PC-3 (cell line): ENCODE measurements around the gene CLCN4.

ENCODE experiments used
- CTCF ChIP-seq: fragments of 300-600 bp; sonication (generic); conservative IDR thresholded peaks from 2 replicates; pipeline ENCODE4 v1.5.1; 2017; ENCODE audit warnings: antibody characterized with exemption, low read depth, mild to moderate bottlenecking, low read length
- EZH2 ChIP-seq: fragments of 300-600 bp; sonication (generic); IDR thresholded peaks from one replicate; pipeline ENCODE4 v1.6.1; 2017; ENCODE audit warnings: antibody characterized with exemption, mild to moderate bottlenecking, low read length; ENCODE audit not compliant: unreplicated experiment
- EZH2phosphoT487 ChIP-seq: fragments of 300-600 bp; sonication (generic); IDR thresholded peaks from 2 replicates; pipeline ENCODE4 v1.6.1; 2018; ENCODE audit warnings: mild to moderate bottlenecking, antibody characterized with exemption, low read length, borderline replicate concordance

- TF ChIP-seq CTCF (no peak), EZH2 (no peak), EZH2phosphoT487 (no peak)
These were observed 35.0 kb upstream of the CLCN4 start for GRCh38 chrX:10121787-10122186.
